IMR-90 (cell line): Measurements from ENCODE around the gene PCGF6. TPM values are rescaled to one million over a fixed set of nuclear protein-coding genes. Genes with fewer than 3 reads are reported as not detected.

Experiments used
- ATAC-seq: fragments of 200-7000 bp; cut with Tn5 transposase; 2 replicates; pipeline ENCODE4 v1.9.1; 2020; ENCODE audit warnings: low read depth, mild to moderate bottlenecking, moderate library complexity
- BruUV-seq: library from RNA; stranded (reverse); fragments of 400-500 nt; replicated peaks from 2 replicates; lab custom pipeline; 2021; lab: Mats Ljungman, UMichigan
- CTCF ChIA-PET: fragments of 300-600 bp; formaldehyde crosslinking; extraction: SDS; loops from one replicate; lab custom pipeline; 2021; ENCODE audit warnings: antibody characterized with exemption; lab: Yijun Ruan, JAX
- POLR2A ChIA-PET: fragments of 300-600 bp; sonication (Branson Sonifier 250); formaldehyde crosslinking; loops from one replicate; lab custom pipeline; 2022; ENCODE audit warnings: antibody characterized with exemption; ENCODE audit not compliant: unreplicated experiment; lab: Charles Lee
- DNase-seq: peaks from one replicate; pipeline ENCODE4 v3.0.0; 2013
- H2AFZ ChIP-seq: replicated peaks from 2 replicates; pipeline ENCODE3; 2013; ENCODE audit warnings: low read length, mild to moderate bottlenecking; ENCODE audit not compliant: poor library complexity
- H2AK5ac ChIP-seq: 2 replicates; pipeline ENCODE4 v1.6.1; 2013; ENCODE audit warnings: low read depth, low read length, inconsistent platforms
- H2AK9ac ChIP-seq: replicated peaks from 2 replicates; pipeline ENCODE3; 2013; ENCODE audit warnings: mild to moderate bottlenecking, low read depth, low read length, moderate library complexity; ENCODE audit not compliant: poor library complexity
- H2BK120ac ChIP-seq: 2 replicates; pipeline ENCODE4 v1.6.1; 2013; ENCODE audit warnings: low read depth, low read length, inconsistent platforms
- H2BK15ac ChIP-seq: 3 replicates; pipeline ENCODE4 v1.6.1; 2013; ENCODE audit warnings: low read depth, low read length, inconsistent platforms
- H2BK20ac ChIP-seq: 2 replicates; pipeline ENCODE4 v1.6.1; 2013; ENCODE audit warnings: low read depth, mild to moderate bottlenecking, inconsistent platforms, low read length, moderate library complexity
- H2BK5ac ChIP-seq: 2 replicates; pipeline ENCODE4 v1.6.1; 2013; ENCODE audit warnings: mild to moderate bottlenecking, low read depth, low read length, inconsistent platforms; ENCODE audit not compliant: poor library complexity, severe bottlenecking
- H3K14ac ChIP-seq: replicated peaks from 2 replicates; pipeline ENCODE4 v1.6.1; 2013; ENCODE audit warnings: low read depth, low read length, inconsistent platforms
- H3K18ac ChIP-seq: 2 replicates; pipeline ENCODE4 v1.6.1; 2013; ENCODE audit warnings: low read depth, low read length, control low read depth
- H3K23ac ChIP-seq: 2 replicates; pipeline ENCODE4 v1.6.1; 2013; ENCODE audit warnings: low read depth, low read length, inconsistent platforms
- H3K27ac ChIP-seq: 2 replicates; pipeline ENCODE4 v1.5.1; 2013; ENCODE audit warnings: mild to moderate bottlenecking, control low read depth, low read length; ENCODE audit not compliant: insufficient read depth
- H3K27me3 ChIP-seq: 2 replicates; pipeline ENCODE4 v1.6.1; 2013; ENCODE audit warnings: low read length; ENCODE audit not compliant: control insufficient read depth, insufficient read depth
- H3K36me3 ChIP-seq: 2 replicates; pipeline ENCODE4 v1.6.1; 2013; ENCODE audit warnings: low read length, mixed read lengths; ENCODE audit not compliant: control insufficient read depth, insufficient read depth
- H3K4ac ChIP-seq: 2 replicates; pipeline ENCODE4 v1.6.1; 2013; ENCODE audit warnings: low read depth, low read length, inconsistent platforms
- H3K4me1 ChIP-seq: 2 replicates; pipeline ENCODE4 v1.6.1; 2013; ENCODE audit warnings: low read length, mixed read lengths; ENCODE audit not compliant: control insufficient read depth, insufficient read depth
- H3K4me2 ChIP-seq: 2 replicates; pipeline ENCODE4 v1.6.1; 2013; ENCODE audit warnings: low read depth, mild to moderate bottlenecking, control low read depth, low read length, moderate library complexity
- H3K4me3 ChIP-seq: 2 replicates; pipeline ENCODE4 v1.5.1; 2013; ENCODE audit warnings: low read depth, mild to moderate bottlenecking, control low read depth, low read length, moderate library complexity; ENCODE audit not compliant: insufficient read depth
- H3K56ac ChIP-seq: 2 replicates; pipeline ENCODE4 v1.6.1; 2013; ENCODE audit warnings: low read length, inconsistent platforms; ENCODE audit not compliant: insufficient read depth; ENCODE audit errors: extremely low read depth
- H3K79me1 ChIP-seq, 2 experiments: 2 replicates each; pipeline ENCODE4 v1.6.1; 2013; ENCODE audit warnings: low read length in 2 of 2, inconsistent platforms in 1 of 2, low read depth in 1 of 2
- H3K9ac ChIP-seq: 2 replicates; pipeline ENCODE4 v1.6.1; 2013; ENCODE audit warnings: low read depth, low read length, control low read depth
- H3K9me1 ChIP-seq: 2 replicates; pipeline ENCODE4 v1.6.1; 2013; ENCODE audit warnings: low read length, inconsistent platforms; ENCODE audit not compliant: insufficient read depth
- H3K9me3 ChIP-seq: 2 replicates; pipeline ENCODE4 v1.6.1; 2013; ENCODE audit warnings: low read length; ENCODE audit not compliant: control insufficient read depth, insufficient read depth
- H4K20me1 ChIP-seq: 2 replicates; pipeline ENCODE4 v1.6.1; 2013; ENCODE audit warnings: low read length, inconsistent platforms; ENCODE audit not compliant: insufficient read depth
- H4K5ac ChIP-seq: 2 replicates; pipeline ENCODE4 v1.6.1; 2013; ENCODE audit warnings: mild to moderate bottlenecking, low read depth, low read length, control low read depth
- H4K8ac ChIP-seq, 2 experiments: 2 replicates each; pipeline ENCODE4 v1.6.1; 2013; ENCODE audit warnings: low read depth in 2 of 2, low read length in 2 of 2, control low read depth in 1 of 2, inconsistent platforms in 1 of 2
- H4K91ac ChIP-seq: 2 replicates; pipeline ENCODE4 v1.6.1; 2013; ENCODE audit warnings: low read depth, low read length, inconsistent platforms; ENCODE audit not compliant: insufficient read depth
- WGBS, 2 experiments: methylation state at CpG; one replicate each; pipeline versions ENCODE4 v1.1.5 to v1.1.7; 2013; ENCODE audit warnings: missing lambda C conversion rate in 2 of 2; ENCODE audit not compliant: insufficient read length in 1 of 2; ENCODE audit errors: extremely low coverage in 2 of 2; 5-methylcytosine and 5-hydroxymethylcytosine counted together
- dilution Hi-C: fragments of 300-500 bp; cut with HindIII; formaldehyde crosslinking; loops from one replicate; pipeline ENCODE4 v1.14.3; 2018; ENCODE audit warnings: low sequenced_read_pairs; ENCODE audit not compliant: unreplicated experiment
- in situ Hi-C: fragments of 300-500 bp; cut with MboI; formaldehyde crosslinking; loops from 3 replicates; pipeline ENCODE4 v1.14.3; 2019; ENCODE audit warnings: low sequenced_read_pairs, inconsistent platforms, mixed read lengths
- intact Hi-C: fragments of 100-400 bp; cut with micrococcal nuclease; formaldehyde crosslinking; loops from 2 replicates; pipeline ENCODE4 v1.10.0; 2022
- polyA plus RNA-seq, 3 experiments: library from polyadenylated mRNA; depleted of rRNA; stranded (reverse); fragments of >200 nt; gene quantifications; 2 replicates each; pipeline ENCODE4 v1.2.3, GENCODE V29; 2012; ENCODE audit warnings: low replicate concordance in 1 of 3
- total RNA-seq: library from RNA; depleted of rRNA; stranded (reverse); fragments of >200 nt; gene quantifications from 2 replicates; pipeline ENCODE4 v1.2.3, GENCODE V29; 2012
- TF ChIP-seq, protein P1 (sequence below): conservative IDR thresholded peaks from 2 replicates; pipeline ENCODE4 v1.5.1; 2012; ENCODE audit warnings: mild to moderate bottlenecking, low read depth, low read length, improper control_type of control experiment
- TF ChIP-seq, protein P2 (sequence below): fragments of 150-350 bp; IDR thresholded peaks from 2 replicates; pipeline ENCODE4 v1.6.1; 2017; ENCODE audit warnings: mild to moderate bottlenecking, antibody characterized with exemption, low read length, low read depth

Gene PCGF6
- total and polyA plus RNA-seq, 2 of the 4 experiments (the other 2 are of a cell fraction) = 4.9 to 6.5 TPM

DNA sequence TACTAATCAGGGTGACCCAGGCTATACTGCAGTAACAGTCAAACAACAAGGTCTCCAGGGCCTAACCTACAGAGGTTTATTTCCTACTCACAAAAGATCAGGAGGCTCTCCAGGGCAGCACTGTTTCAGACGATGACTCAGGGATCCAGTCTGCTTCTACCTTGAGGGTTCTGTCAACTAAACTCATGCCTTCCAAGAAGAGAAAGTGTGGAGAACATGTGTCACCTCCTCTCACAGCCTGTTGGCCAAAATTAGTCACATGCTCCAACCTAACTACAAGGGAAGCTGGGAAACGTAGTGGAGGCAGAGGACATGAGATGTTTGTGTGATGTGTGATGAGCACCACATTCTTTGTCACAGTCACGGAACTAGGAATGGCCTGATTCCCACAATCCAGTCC lies 88.7 kb downstream of the PCGF6 start:
- no peak overlapping the region for H3K14ac ChIP-seq
- H3K4me2 ChIP-seq = no peak overlapping the region
- no peak for ATAC-seq
- no peak overlapping the region for H2BK20ac ChIP-seq
- no peak overlapping the region for H2BK5ac ChIP-seq
- H2BK120ac ChIP-seq = no peak overlapping the region
- H3K27ac ChIP-seq = no peak overlapping the region
- H2AK5ac ChIP-seq = no peak overlapping the region
- no peak overlapping the region for H3K9ac ChIP-seq
- no peak overlapping the region for H3K4ac ChIP-seq
- no peaks in the 10 kb centered on the region for H3K9me1 ChIP-seq
- BruUV-seq = no TSS peak
- DNase-seq = no peak
- H4K91ac ChIP-seq = no peak overlapping the region
- WGBS, 2 experiments = no CpG with 5 or more reads among the region's 3 CpGs
- peaks cover 2% of the 10 kb centered on the region; the same call in 1 of the 2 replicates for H3K27me3 ChIP-seq
- H2AFZ ChIP-seq = no peak overlapping the region
- H4K8ac ChIP-seq = no peak overlapping the region
- H3K18ac ChIP-seq = no peak overlapping the region
- ChIA-PET POLR2A (no interaction called here), CTCF (no interaction called here)
- H3K36me3 ChIP-seq = no peaks in the 10 kb centered on the region
- H3K56ac ChIP-seq = no peak overlapping the region
- TF ChIP-seq, protein P1, sequence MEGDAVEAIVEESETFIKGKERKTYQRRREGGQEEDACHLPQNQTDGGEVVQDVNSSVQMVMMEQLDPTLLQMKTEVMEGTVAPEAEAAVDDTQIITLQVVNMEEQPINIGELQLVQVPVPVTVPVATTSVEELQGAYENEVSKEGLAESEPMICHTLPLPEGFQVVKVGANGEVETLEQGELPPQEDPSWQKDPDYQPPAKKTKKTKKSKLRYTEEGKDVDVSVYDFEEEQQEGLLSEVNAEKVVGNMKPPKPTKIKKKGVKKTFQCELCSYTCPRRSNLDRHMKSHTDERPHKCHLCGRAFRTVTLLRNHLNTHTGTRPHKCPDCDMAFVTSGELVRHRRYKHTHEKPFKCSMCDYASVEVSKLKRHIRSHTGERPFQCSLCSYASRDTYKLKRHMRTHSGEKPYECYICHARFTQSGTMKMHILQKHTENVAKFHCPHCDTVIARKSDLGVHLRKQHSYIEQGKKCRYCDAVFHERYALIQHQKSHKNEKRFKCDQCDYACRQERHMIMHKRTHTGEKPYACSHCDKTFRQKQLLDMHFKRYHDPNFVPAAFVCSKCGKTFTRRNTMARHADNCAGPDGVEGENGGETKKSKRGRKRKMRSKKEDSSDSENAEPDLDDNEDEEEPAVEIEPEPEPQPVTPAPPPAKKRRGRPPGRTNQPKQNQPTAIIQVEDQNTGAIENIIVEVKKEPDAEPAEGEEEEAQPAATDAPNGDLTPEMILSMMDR = no peak
- TF ChIP-seq, protein P2, sequence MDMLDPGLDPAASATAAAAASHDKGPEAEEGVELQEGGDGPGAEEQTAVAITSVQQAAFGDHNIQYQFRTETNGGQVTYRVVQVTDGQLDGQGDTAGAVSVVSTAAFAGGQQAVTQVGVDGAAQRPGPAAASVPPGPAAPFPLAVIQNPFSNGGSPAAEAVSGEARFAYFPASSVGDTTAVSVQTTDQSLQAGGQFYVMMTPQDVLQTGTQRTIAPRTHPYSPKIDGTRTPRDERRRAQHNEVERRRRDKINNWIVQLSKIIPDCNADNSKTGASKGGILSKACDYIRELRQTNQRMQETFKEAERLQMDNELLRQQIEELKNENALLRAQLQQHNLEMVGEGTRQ = peak; percentile 72
- H3K23ac ChIP-seq = no peak overlapping the region
- no peak overlapping the region for H2BK15ac ChIP-seq
- H2AK9ac ChIP-seq = no peak overlapping the region
- H3K4me1 ChIP-seq = no peaks in the 10 kb centered on the region
- H3K9me3 ChIP-seq = peaks cover 2% of the 10 kb centered on the region; the same call in 1 of the 2 replicates
- intact Hi-C loops (no loop called here), dilution Hi-C loops (no loop called here), in situ Hi-C loops (no loop called here)
- no peak overlapping the region for H3K4me3 ChIP-seq
- no peaks in the 10 kb centered on the region for H3K79me1 ChIP-seq
- H4K5ac ChIP-seq = no peak overlapping the region
- no peaks in the 10 kb centered on the region for H4K20me1 ChIP-seq
